Measurements from ENCODE around the gene FBXW12. TPM values are rescaled to one million over a fixed set of nuclear protein-coding genes. Genes with fewer than 3 reads are reported as not detected.

The FBXW12 gene
- total RNA-seq, 1 donor from 2014 or later = 0.13 TPM

GRCh38 chr3:48406443-48407431, 34.7 kb downstream of the FBXW12 start:
- no peak for DNase-seq (ENCODE audit: low read depth, low spot score)

- no peak for DNase-seq (ENCODE audit: low read depth, low spot score)
Observed at GRCh38 chr3:48407542-48408099, 35.6 kb downstream of the FBXW12 start.

GRCh38 chr3:48408823-48409281, 36.8 kb downstream of the FBXW12 start:
- no peak for DNase-seq (ENCODE audit: low read depth, low spot score)

GRCh38 chr3:48409291-48410201, 37.5 kb downstream of the FBXW12 start:
- no peak for DNase-seq (ENCODE audit: low read depth, low spot score)

DNA sequence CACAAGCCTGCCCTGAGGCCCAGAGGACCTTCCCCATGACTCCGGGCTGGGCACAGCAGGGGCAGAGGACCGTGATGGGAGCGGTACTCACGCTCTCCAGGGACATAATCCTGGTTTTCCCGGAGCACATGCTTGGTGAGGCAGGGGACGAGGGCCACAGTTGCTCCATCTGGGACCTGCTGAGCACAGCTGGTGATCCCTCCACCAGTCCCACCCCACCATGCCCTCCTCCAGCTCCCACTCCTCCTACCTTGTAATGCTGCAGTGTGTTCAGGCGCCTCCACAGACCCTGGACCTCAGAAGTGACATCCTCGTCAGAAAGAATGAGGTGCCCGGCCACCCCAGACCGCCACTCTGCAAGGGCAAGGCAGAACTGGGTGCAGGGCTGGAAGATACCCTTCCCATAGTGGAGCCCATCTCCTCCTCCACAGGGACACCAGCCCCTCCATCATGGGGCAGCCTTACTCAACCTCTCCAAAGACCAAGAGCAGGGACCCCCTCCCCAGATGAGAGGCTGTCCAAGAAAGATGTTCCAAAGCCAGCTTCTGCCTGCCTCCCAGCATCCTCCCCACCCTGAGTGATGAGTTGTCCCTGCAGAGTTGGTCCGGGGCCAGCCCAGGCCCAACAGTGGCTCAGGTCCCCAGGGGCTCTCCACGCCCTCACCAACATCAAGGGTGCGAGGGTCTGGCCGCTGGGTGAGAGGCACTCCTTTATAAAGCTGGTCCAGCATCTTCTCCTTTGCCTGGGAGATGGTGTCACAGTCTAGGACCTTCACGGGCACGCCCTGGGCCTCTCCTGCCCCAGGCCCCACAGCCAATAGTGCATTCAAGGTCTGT, 38.4 kb downstream of the FBXW12 start:
- DNase-seq (ENCODE audit: low read depth, low spot score) = no peak

DNA sequence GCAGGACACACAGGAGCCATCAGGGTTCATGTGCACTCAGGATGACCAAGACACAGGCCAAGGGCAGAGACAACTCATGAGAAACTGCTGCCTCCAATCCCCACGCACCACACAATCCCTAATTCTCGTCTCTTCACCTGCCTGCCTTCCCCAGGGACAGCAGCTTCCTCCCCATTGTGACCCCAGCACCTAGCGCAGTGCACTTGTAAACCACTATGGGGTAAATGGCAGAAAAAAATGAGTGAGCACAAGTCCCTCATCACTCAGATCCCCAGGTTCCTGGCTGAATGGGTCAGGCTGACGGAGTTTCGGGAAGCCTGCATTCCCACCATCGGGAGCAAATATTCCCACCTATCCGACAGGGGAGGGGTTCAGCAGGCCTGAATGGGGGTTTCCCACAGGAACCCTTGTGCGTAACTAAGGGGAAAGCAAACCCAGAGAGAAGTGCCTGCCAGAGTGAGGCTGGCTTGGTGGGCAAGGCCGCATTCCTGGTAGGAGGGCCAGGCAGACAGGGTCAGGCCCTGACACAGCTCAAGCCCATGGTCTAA, 39.1 kb downstream of the FBXW12 start:
- DNase-seq (ENCODE audit: low read depth, low spot score) = no peak

GRCh38 chr3:48411606-48412374, 39.8 kb downstream of the FBXW12 start:
- DNase-seq (ENCODE audit: low read depth, low spot score) = no peak

GRCh38 chr3:48412375-48413001, 40.5 kb downstream of the FBXW12 start:
- no peak for DNase-seq (ENCODE audit: low read depth, low spot score)

DNA sequence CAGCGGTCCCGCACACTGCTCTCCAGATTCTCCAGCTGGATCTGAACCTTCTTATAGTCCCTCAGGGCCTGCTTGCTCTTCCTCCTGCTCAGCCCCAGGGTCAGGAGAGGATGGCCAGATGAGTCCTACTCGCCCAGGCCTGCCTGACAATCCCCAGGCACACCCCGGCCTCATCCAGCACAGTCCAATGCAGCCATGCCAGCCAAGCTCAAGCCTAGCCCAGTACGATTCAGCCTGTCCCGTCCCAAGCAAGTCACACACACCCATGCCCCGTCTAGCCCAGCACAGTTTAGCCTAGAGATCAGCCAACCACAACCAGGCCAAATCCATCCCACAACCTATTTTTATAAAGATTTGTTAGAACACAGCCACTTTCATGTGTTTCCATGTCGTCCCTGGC, 41.1 kb downstream of the FBXW12 start:
- DNase-seq (ENCODE audit: low read depth, low spot score) = no peak

GRCh38 chr3:48413611-48414010, 41.6 kb downstream of the FBXW12 start:
- no peak for DNase-seq (ENCODE audit: low read depth, low spot score)

- DNase-seq (ENCODE audit: low read depth, low spot score) = no peak
Observed at GRCh38 chr3:48414376-48415250, 42.6 kb downstream of the FBXW12 start.

DNA sequence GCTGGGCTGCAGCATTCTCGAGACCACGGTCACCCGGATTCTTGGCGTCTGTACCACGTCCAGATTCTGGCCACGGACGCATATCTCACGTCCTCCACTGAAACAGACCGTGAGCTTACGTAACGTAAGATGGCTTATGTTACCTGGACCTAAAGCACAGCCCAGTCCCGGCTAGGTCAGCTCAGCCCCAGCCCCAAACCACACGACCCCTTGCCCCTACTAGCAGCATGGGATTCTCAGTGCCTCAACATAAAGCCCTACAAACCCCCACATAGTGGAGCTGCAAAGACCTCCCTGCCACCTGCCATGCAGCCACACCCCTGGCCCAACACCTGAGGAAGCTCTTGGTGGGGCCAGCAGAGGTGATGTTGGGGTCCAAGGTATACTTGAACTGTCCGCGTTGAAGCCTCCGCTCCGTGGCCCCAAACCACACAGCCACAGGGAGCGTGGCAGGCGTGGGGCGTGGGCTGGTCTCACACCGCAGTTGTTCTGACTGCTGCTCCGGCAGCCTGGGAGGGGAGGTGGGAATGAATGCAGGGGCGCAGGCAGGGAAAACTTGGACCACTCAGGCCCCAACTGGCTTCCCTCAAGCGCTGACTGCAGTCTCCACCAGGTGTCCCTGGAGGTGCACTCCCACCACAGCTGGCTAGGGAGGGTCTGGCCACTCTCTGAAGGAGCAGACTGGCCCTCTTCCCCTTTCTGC, 43.4 kb downstream of the FBXW12 start:
- no peak for DNase-seq (ENCODE audit: low read depth, low spot score)

DNA sequence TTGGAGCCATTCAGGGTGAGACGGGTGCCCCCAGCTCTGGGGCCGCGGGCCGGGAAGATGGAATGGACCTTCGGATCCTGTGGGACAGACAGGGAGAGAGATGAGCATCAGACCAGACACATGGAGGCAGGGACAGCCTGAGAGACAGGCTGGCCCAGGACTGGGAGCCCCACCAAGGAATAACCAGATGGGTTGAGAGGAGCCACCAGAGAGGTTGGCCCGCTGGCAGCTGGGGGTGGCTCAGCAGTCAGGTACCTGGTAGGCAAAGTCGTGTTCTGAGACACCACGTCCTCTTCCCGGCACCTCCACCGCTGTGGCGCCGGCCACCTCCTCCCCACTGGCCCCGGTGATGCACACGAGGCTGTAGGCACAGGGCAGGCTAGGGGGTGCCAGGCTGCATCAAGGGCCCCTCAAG, 44.1 kb downstream of the FBXW12 start:
- DNase-seq (ENCODE audit: low read depth, low spot score) = no peak

DNA sequence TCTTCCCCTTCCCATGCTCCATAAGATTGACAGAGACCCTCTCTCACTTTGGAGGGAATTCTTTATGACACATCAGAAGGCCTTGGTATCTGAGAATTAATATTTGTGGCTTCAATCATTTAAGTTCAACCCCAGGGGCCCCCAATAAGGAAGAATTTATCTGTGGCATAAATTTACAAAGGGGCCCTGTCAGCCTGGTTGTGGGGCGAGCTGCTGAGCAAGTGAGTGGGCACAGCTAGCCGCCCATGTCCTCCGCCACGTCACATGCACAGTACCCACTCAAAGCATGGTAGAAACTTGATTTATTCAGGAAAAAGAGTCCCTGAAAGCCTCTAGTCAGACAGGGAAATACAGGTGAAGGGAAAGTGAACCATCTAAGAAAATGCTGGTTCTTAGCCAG, 44.5 kb downstream of the FBXW12 start:
- DNase-seq (ENCODE audit: low read depth, low spot score) = no peak

- DNase-seq (ENCODE audit: low read depth, low spot score) = no peak
Observed at GRCh38 chr3:48417529-48418108, 45.6 kb downstream of the FBXW12 start.

DNA sequence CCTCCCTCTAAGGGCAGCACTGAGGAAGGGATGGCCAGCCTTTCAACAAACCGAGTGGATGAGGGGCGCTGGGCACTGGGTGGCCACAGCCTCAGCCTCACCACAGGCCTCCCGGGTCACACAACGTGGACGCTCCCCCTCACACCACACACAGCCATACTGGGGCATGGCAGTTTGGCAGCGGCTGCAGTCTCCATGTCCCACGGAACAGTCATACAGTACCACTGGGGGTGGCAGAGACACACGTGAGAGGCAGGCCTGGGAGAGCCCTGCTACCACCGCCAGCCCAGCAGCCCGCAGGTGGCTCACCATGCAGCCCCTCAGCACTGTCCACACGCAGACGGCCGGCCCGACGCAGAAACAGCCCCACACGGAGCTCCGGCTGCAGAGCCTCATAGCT, 46.1 kb downstream of the FBXW12 start:
- no peak for DNase-seq (ENCODE audit: low read depth, low spot score)

DNA sequence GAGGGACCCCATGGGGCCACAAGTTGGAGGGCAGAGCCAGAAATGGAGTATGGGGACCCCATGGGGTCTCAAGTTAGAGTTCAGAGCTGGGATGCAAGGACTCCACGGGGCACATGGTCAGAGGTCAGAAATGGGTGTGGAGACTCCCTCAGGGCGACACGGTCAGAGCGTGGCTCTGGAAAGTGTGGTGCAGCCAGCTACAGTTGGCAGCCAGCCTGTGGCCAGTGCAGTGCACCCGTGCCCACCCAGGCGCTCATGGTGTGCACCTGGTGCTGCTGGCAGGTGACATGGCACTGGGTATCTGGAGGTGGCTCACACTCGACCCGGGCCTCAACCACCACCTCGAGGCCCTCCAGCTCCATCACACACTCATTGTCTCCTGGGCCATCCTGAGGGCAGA, 46.6 kb downstream of the FBXW12 start:
- DNase-seq (ENCODE audit: low read depth, low spot score) = no peak

All from pulmonary artery endothelial cell (primary cell).